GM12878 (cell line): ENCODE measurements around the gene GPBP1L1. TPM values are rescaled to one million over a fixed set of nuclear protein-coding genes. Genes with fewer than 3 reads are reported as not detected.

Experiments
- BHLHE40 ChIP-seq, 2 experiments: fragments of 450-650 bp in 1 of 2; IDR thresholded peaks; 2 replicates each; pipeline ENCODE4 v1.6.1; 2011 to 2017; ENCODE audit warnings: low read depth in 2 of 2, borderline replicate concordance in 1 of 2, improper control_type of control experiment in 1 of 2, low read length in 1 of 2, mild to moderate bottlenecking in 1 of 2
- BMI1 ChIP-seq: fragments of 450-650 bp; IDR thresholded peaks from 2 replicates; pipeline ENCODE4 v1.6.1; 2016; ENCODE audit warnings: mild to moderate bottlenecking, moderate library complexity, borderline replicate concordance
- CBX5 ChIP-seq: sonication (generic); IDR thresholded peaks from 2 replicates; pipeline ENCODE4 v1.6.1; 2016; ENCODE audit warnings: low read depth, moderate library complexity, mild to moderate bottlenecking, inconsistent platforms
- CEBPZ ChIP-seq: fragments of 150-350 bp; IDR thresholded peaks from 2 replicates; pipeline ENCODE4 v1.6.1; 2016; ENCODE audit warnings: low read depth, low read length
- DPF2 ChIP-seq: fragments of 450-650 bp; IDR thresholded peaks from 2 replicates; pipeline ENCODE4 v1.6.1; 2017; ENCODE audit warnings: mild to moderate bottlenecking
- FOS ChIP-seq: IDR thresholded peaks from 3 replicates; pipeline ENCODE4 v1.6.1; 2011; ENCODE audit warnings: borderline replicate concordance; ENCODE audit not compliant: insufficient read length; ENCODE audit errors: extremely low read depth
- HDAC6 ChIP-seq: fragments of 200-600 bp; sonication (generic); IDR thresholded peaks from one replicate; pipeline ENCODE4 v1.8.0; 2017; ENCODE audit warnings: antibody characterized with exemption; ENCODE audit not compliant: unreplicated experiment
- JUNB ChIP-seq: IDR thresholded peaks from 2 replicates; pipeline ENCODE4 v1.6.1; 2016; ENCODE audit warnings: antibody characterized with exemption, mild to moderate bottlenecking
- MXI1 ChIP-seq: fragments of 150-350 bp; IDR thresholded peaks from 2 replicates; pipeline ENCODE4 v1.6.1; 2011; ENCODE audit warnings: low read depth, mild to moderate bottlenecking, inconsistent platforms, low read length, improper control_type of control experiment
- MYB ChIP-seq: fragments of 150-350 bp; IDR thresholded peaks from 2 replicates; pipeline ENCODE4 v1.6.1; 2014; ENCODE audit warnings: mild to moderate bottlenecking, low read depth, low read length, borderline replicate concordance
- NBN ChIP-seq: fragments of 450-650 bp; IDR thresholded peaks from 2 replicates; pipeline ENCODE4 v1.6.1; 2016
- NFXL1 ChIP-seq: fragments of 450-650 bp; IDR thresholded peaks from 2 replicates; pipeline ENCODE4 v1.6.1; 2017; ENCODE audit warnings: antibody characterized with exemption, mild to moderate bottlenecking, borderline replicate concordance
- NR2C1 ChIP-seq: fragments of 450-650 bp; IDR thresholded peaks from 2 replicates; pipeline ENCODE4 v1.6.1; 2017; ENCODE audit warnings: antibody characterized with exemption, mild to moderate bottlenecking, moderate library complexity
- NR2C2 ChIP-seq: IDR thresholded peaks from 2 replicates; pipeline ENCODE4 v1.6.1; 2011; ENCODE audit warnings: borderline replicate concordance, low read depth; ENCODE audit not compliant: control insufficient read depth, insufficient read length
- PAX5 ChIP-seq: IDR thresholded peaks from 2 replicates; pipeline ENCODE4 v1.6.1; 2011; ENCODE audit warnings: low read depth, low read length, borderline replicate concordance
- PAX8 ChIP-seq: fragments of 450-650 bp; IDR thresholded peaks from 2 replicates; pipeline ENCODE4 v1.6.1; 2017; ENCODE audit warnings: mild to moderate bottlenecking, moderate library complexity
- PKNOX1 ChIP-seq: fragments of 450-650 bp; IDR thresholded peaks from 2 replicates; pipeline ENCODE4 v1.6.1; 2016; ENCODE audit warnings: mild to moderate bottlenecking
- POLR2AphosphoS5 ChIP-seq: IDR thresholded peaks from 2 replicates; pipeline ENCODE4 v1.6.1; 2011; ENCODE audit warnings: mild to moderate bottlenecking, low read length, inconsistent platforms
- POU2F2 ChIP-seq: IDR thresholded peaks from 3 replicates; pipeline ENCODE4 v1.6.1; 2011; ENCODE audit warnings: low read depth, mild to moderate bottlenecking, low read length, borderline replicate concordance
- RB1 ChIP-seq: fragments of 450-650 bp; formaldehyde crosslinking; IDR thresholded peaks from 2 replicates; pipeline ENCODE4 v1.6.1; 2017; ENCODE audit warnings: mild to moderate bottlenecking, borderline replicate concordance
- RBBP5 ChIP-seq: fragments of 200-600 bp; sonication (generic); conservative IDR thresholded peaks from 2 replicates; pipeline ENCODE4 v1.6.1; 2016
- RFX5 ChIP-seq: IDR thresholded peaks from 2 replicates; pipeline ENCODE4 v1.6.1; 2011; ENCODE audit warnings: low read depth, low read length, improper control_type of control experiment
- SMARCA5 ChIP-seq: fragments of 450-650 bp; IDR thresholded peaks from 2 replicates; pipeline ENCODE4 v1.6.1; 2017; ENCODE audit warnings: mild to moderate bottlenecking
- TBL1XR1 ChIP-seq: IDR thresholded peaks from 2 replicates; pipeline ENCODE4 v1.6.1; 2012; ENCODE audit warnings: low read depth, low read length, improper control_type of control experiment
- TCF3 ChIP-seq: IDR thresholded peaks from 2 replicates; pipeline ENCODE4 v1.6.1; 2012; ENCODE audit warnings: low read depth, mild to moderate bottlenecking, low read length, borderline replicate concordance; ENCODE audit not compliant: insufficient read depth
- WRNIP1 ChIP-seq: IDR thresholded peaks from 2 replicates; pipeline ENCODE4 v1.6.1; 2011; ENCODE audit warnings: low read depth, low read length, improper control_type of control experiment, borderline replicate concordance
- ZNF24 ChIP-seq: fragments of 450-650 bp; IDR thresholded peaks from 2 replicates; pipeline ENCODE4 v1.6.1; 2017; ENCODE audit warnings: antibody characterized with exemption, mild to moderate bottlenecking
- ZNF274 ChIP-seq: IDR thresholded peaks from one replicate; pipeline ENCODE4 v1.8.0; 2011; ENCODE audit not compliant: insufficient read length, insufficient read depth
- ZNF384 ChIP-seq: IDR thresholded peaks from 2 replicates; pipeline ENCODE4 v1.6.1; 2012; ENCODE audit warnings: low read depth, mild to moderate bottlenecking, low read length, improper control_type of control experiment, borderline replicate concordance
- ZNF622 ChIP-seq: fragments of 450-650 bp; IDR thresholded peaks from 2 replicates; pipeline ENCODE4 v1.6.1; 2017; ENCODE audit warnings: mild to moderate bottlenecking, inconsistent platforms
- polyA plus RNA-seq, 11 experiments: library from polyadenylated mRNA; depleted of rRNA in 4 of 11; unstranded in 6 of 11; stranded (reverse) in 5 of 11; fragments of >200 nt; fragmentation: Nextera tagmentation in 4 of 11; fragmentation: Illumina TruSeq in 1 of 11; extraction: Ambion mirVana in 4 of 11; extraction: Trizol in 1 of 11; gene quantifications; 1 replicate in 1 of 11; 2 replicates in 10 of 11; pipeline versions ENCODE4 v1.2.1 to v1.2.3, GENCODE V29; 2011 to 2016; ENCODE audit warnings: inconsistent platforms in 2 of 11, missing spikeins in 2 of 11, low read depth in 1 of 11
- total RNA-seq, 4 experiments: library from RNA; depleted of rRNA in 3 of 4; stranded (reverse); fragments of >200 nt in 3 of 4; fragmentation: Illumina TruSeq in 1 of 4; extraction: Trizol in 1 of 4; gene quantifications; 2 replicates each; pipeline versions ENCODE4 v1.2.1 to v1.2.3, GENCODE V29; 2013 to 2021

GPBP1L1 gene
- total and polyA plus RNA-seq, 10 of the 15 experiments (the other 5 are each of a cell fraction or from before 2014, with no cell fraction given) = 37.3 to 91.6 (median 81.2) TPM

- TF ChIP-seq ZNF24 = no peak
- no peak for TF ChIP-seq NBN
- TF ChIP-seq DPF2 = no peak
- peak in 1 of 2 experiments; percentile 73; a peak in 1 of 4 replicates for TF ChIP-seq BHLHE40 (IDR thresholded peaks at IDR 0.05; ENCODE audit: borderline replicate concordance in 1 of 2, low read depth in 2 of 2, low read length in 1 of 2)
- 0 out of 2 replicates have a peak, but pooled peaks have one; percentile 12 for TF ChIP-seq WRNIP1
- no peak for TF ChIP-seq RB1
- TF ChIP-seq POLR2AphosphoS5 = peak; percentile 99
- no peak; the same call in 1 of the 2 replicates for TF ChIP-seq PAX5
- no peak for TF ChIP-seq BMI1
- no peak for TF ChIP-seq ZNF622
- no peak for TF ChIP-seq NR2C2
- TF ChIP-seq POU2F2 = peak; percentile 95
- peak; percentile 57 for TF ChIP-seq HDAC6
- no peak for TF ChIP-seq RBBP5
- peak; percentile 16; the same call in 1 of the 2 replicates for TF ChIP-seq SMARCA5
- no peak for TF ChIP-seq NFXL1
- TF ChIP-seq RFX5 = peak; percentile 90
- TF ChIP-seq ZNF274 = no peak
- TF ChIP-seq CEBPZ = no peak
- no peak for TF ChIP-seq MYB
- no peak for TF ChIP-seq JUNB
- TF ChIP-seq NR2C1 = peak; percentile 75
- TF ChIP-seq TBL1XR1 = peak; percentile 20; the same call in 1 of the 2 replicates
- no peak for TF ChIP-seq PAX8
- TF ChIP-seq MXI1 = peak; percentile 72
- peak; percentile 67; the same call in 1 of the 2 replicates for TF ChIP-seq PKNOX1
- no peak for TF ChIP-seq ZNF384
- 0 out of 2 replicates have a peak, but pooled peaks have one; percentile 42 for TF ChIP-seq CBX5
- peak; percentile 68; the same call in 1 of the 2 replicates for TF ChIP-seq TCF3
- no peak for TF ChIP-seq FOS
These were observed 851 bp upstream of the GPBP1L1 start (continued) for GRCh38 chr1:45687014-45687753.
